Activated naive CD4-positive, alpha-beta T cell treated with anti-CD3 and anti-CD28 coated beads for 36 hours (primary cell): ENCODE data around the gene MYMX. TPM values are rescaled to one million over a fixed set of nuclear protein-coding genes. Genes with fewer than 3 reads are reported as not detected.

Source experiments
- CTCF ChIA-PET: fragments of 350-600 bp; sonication (Branson Sonifier 250); formaldehyde crosslinking; loops from one replicate; lab custom pipeline; 2021; ENCODE audit warnings: antibody characterized with exemption; lab: Charles Lee
- DNase-seq: peaks from one replicate; pipeline ENCODE4 v3.0.0-alpha.2; 2020
- H3K27ac Mint-ChIP-seq: one replicate; pipeline ENCODE4 v1.8.0; 2021; ENCODE audit warnings: mild to moderate bottlenecking, mixed read lengths
- H3K27me3 Mint-ChIP-seq: one replicate; pipeline ENCODE4 v1.8.0; 2021; ENCODE audit warnings: low read depth, mixed read lengths
- H3K36me3 Mint-ChIP-seq: one replicate; pipeline ENCODE4 v1.8.0; 2021; ENCODE audit warnings: low read depth, mixed read lengths
- H3K4me1 Mint-ChIP-seq: one replicate; pipeline ENCODE4 v1.8.0; 2021; ENCODE audit warnings: low read depth, mixed read lengths
- H3K4me3 Mint-ChIP-seq: one replicate; pipeline ENCODE4 v1.8.0; 2021; ENCODE audit warnings: mild to moderate bottlenecking, moderate library complexity, mixed read lengths
- H3K9me3 Mint-ChIP-seq: one replicate; pipeline ENCODE4 v1.8.0; 2021; ENCODE audit warnings: mixed read lengths
- intact Hi-C: fragments of 100-400 bp; cut with micrococcal nuclease; formaldehyde crosslinking; loops from one replicate; pipeline ENCODE4 v1.15.1; 2023
- total RNA-seq, 2 experiments: library from RNA; stranded (reverse); gene quantifications; one replicate each; pipeline ENCODE4 v1.2.3, GENCODE V29; 2021

MYMX gene
- total RNA-seq, 2 experiments from 2014 or later: not detected

DNA sequence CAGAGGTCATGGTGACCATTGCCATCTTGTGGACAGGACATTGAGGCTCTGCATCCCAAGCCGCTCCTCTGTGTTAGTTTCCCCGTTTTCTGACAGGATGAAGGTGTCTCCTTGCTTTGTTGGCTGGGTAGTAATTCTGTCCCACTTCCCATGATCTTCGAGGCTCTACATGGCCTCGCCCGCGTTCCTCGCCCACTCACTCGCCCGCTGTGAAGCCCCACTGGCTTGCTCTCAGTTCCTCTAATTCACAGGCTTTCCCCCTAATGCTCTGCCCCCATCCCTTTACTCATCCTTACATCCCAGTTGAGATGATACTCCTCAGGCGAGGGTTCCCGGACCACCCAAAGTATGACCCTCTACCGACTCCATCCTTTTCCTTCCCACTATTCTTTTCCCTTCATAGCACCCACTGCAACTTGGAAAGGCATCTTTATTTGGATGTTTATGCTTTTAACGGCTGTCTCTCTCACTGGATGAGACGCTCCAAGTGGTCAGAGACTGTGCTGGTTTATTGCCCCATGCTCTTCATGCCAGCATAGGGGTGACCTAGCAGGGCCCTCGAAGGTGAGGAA, 41.1 kb downstream of the MYMX start:
- intact Hi-C loops: loop anchor here (1.0 to 2.0 kb wide), 3 partner anchors 7 to 86 kb away; partner anchors contain the start of gene NFKBIE
- no peak for DNase-seq
- Mint-ChIP-seq H3K36me3 (peaks cover 19% of the 10 kb centered on the region), H3K27me3 (no peaks in the 10 kb centered on the region), H3K4me3 (peak overlapping the region; percentile 77), H3K9me3 (no peaks in the 10 kb centered on the region), H3K4me1 (peaks cover 55% of the 10 kb centered on the region), H3K27ac (peak overlapping the region; percentile 86)
- CTCF ChIA-PET: interaction anchor here (1.8 to 6.0 kb wide), 3 partner anchors 13 to 78 kb away, joined by 6 to 66 read pairs (median 8); partner anchors contain the start of genes HSP90AB1 and SLC29A1

DNA sequence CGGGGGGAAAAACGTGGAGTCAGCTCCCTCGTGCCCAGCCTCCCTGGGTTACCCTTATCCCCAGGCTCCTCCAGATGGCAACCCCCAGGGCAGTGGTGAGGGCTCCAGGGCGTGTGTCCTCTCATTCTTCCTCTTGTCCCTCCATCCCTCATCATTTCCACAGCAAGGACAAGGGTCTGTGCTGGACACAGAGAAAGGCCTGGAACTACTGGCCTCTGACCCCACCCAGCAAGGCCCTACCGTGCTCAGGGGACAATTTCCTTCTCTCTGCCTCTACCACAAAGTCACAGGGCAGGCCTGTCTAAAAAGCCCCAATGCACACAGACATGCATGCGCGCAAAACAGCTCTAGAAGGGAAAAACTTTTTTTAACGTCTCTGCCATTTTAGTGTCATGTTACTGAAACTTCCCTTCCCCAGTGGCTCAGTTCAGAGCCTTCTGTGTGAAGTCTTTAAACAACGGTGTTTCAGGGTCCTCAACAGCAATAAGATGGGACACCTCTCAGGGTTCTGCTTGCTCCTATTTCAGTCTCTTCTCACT, 41.7 kb downstream of the MYMX start:
- intact Hi-C loops: no loop called here
- H3K4me3 Mint-ChIP-seq: peak overlapping the region; percentile 77
- CTCF ChIA-PET: interaction anchor here (2.2 to 6.0 kb wide), 2 partner anchors 13 to 78 kb away, joined by 6 to 66 read pairs; partner anchors contain the start of gene HSP90AB1
- peak overlapping the region; percentile 86 for H3K27ac Mint-ChIP-seq
- H3K36me3 Mint-ChIP-seq: peaks cover 17% of the 10 kb centered on the region
- DNase-seq: no peak
- peaks cover 56% of the 10 kb centered on the region for H3K4me1 Mint-ChIP-seq
- H3K9me3 Mint-ChIP-seq: no peaks in the 10 kb centered on the region
- no peaks in the 10 kb centered on the region for H3K27me3 Mint-ChIP-seq

DNA sequence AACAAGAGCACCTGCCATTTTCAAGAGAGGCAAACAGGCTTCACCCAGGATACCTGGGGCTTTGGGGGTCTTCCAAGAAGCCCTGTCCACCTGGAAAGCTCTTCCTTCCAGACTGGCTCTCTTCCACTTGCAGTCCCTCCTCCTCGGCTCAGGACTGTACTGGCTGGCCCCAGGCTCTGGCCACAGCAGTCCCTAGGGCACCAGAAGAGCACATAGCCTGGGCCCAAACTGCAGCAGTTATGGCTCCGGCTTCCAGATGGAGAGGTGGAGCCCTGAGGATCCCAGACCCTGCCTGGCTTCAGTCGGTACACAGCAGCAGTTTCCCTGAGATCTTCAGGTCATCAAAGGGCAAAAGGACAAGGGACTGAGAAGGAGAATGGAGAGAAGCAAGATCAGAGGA, 42.2 kb downstream of the MYMX start:
- CTCF ChIA-PET: interaction anchor here (2.0 kb wide), 1 partner anchor 9 kb away, joined by 5 read pairs; no protein-coding TSS in a partner anchor
- intact Hi-C loops: no loop called here
- peaks cover 15% of the 10 kb centered on the region for H3K36me3 Mint-ChIP-seq
- H3K27me3 Mint-ChIP-seq: no peaks in the 10 kb centered on the region
- H3K27ac Mint-ChIP-seq: peak overlapping the region; percentile 14
- no peak overlapping the region for H3K4me3 Mint-ChIP-seq
- no peak for DNase-seq
- H3K9me3 Mint-ChIP-seq: no peaks in the 10 kb centered on the region
- H3K4me1 Mint-ChIP-seq: peaks cover 55% of the 10 kb centered on the region

DNA sequence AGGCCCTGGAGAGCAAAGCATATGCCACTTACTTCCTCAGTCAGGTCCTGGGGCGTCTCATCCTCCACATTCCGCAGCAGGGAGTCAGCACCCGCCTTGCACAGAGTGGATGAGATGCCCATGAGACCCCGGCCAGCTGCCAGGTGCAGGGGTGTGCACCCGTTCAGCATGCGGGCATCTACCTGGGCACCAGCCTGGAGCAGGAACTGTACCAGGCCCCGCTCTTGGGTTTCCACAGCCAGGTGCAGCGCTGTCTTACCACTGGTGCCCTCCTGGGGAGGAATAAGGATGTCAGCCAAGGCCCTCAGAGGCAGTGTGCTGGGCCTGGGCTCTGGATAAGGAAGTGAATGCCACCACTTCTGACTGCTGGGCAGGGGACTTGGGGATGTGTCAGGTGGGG, 43.3 kb downstream of the MYMX start:
- Mint-ChIP-seq H3K4me1 (peaks cover 52% of the 10 kb centered on the region), H3K9me3 (no peaks in the 10 kb centered on the region), H3K36me3 (peaks cover 14% of the 10 kb centered on the region), H3K27me3 (no peaks in the 10 kb centered on the region), H3K4me3 (no peak overlapping the region), H3K27ac (no peak overlapping the region)
- intact Hi-C loops: no loop called here
- CTCF ChIA-PET: interaction anchor here (2.0 kb wide), 1 partner anchor 8 kb away, joined by 5 read pairs; no protein-coding TSS in a partner anchor
- no peak for DNase-seq

DNA sequence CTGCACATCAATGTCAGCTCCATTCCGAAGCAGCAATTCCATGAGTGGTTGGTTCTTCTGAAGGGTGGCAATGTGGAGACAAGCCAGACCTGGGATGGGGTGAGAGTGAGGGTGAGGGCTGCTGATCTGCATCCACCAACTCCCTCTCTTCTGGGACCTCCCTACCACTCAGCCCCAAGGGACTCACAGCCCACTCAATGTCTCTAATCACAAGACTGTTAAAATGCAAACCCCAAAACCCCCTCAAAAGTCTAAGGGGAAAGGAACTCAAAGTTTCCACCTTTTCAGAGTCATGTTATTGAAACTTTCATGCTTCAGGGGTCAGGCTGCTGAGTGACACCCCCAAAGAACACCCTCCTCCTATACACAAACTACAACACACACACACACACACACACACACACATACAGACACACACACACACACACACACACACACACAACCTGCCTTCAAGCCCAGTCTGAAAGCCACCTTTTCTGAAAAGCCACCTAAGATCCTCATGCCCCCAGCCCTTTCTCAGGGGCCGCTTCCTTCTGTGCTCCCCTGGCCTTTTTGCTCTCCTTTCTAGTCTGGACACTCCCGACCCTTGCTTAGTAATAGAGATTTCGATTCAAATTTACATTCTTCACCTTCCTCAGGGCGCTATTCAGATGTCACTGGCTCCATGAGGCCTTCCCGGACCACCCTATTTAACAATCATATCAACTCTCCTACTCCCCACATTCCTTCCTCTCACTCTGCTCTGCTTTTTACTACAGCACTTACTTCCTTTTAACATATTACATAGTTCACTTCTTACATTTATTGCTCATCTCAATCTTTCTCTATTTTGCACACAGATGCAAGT, 43.9 kb downstream of the MYMX start:
- H3K36me3 Mint-ChIP-seq: peaks cover 14% of the 10 kb centered on the region
- H3K4me1 Mint-ChIP-seq: peaks cover 45% of the 10 kb centered on the region
- H3K9me3 Mint-ChIP-seq: no peaks in the 10 kb centered on the region
- H3K4me3 Mint-ChIP-seq: no peak overlapping the region
- peak overlapping the region; percentile 3 for H3K27ac Mint-ChIP-seq
- DNase-seq: no peak
- H3K27me3 Mint-ChIP-seq: no peaks in the 10 kb centered on the region
- CTCF ChIA-PET: interaction anchor here (2.0 kb wide), 1 partner anchor 8 kb away, joined by 5 read pairs; no protein-coding TSS in a partner anchor
- intact Hi-C loops: no loop called here

DNA sequence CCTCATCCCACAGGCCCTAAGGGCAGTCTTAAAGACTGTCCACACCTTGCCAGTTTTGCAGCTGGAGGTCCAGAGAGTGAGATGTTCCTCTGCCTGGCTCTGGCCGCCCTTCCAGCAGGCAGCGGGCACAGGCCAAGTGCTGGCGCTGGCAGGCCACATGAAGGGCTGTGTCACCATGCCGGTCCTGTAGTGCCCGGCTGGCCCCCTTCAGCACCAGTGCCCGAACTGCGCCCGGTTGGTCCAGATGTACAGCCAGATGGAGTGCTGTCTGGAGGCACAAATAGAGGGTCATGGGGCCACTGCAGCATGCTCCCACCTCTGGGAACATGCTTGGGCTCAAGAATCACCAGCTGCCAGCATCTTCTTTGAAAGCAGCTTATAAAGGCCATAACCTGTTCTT, 44.9 kb downstream of the MYMX start:
- intact Hi-C loops: no loop called here
- DNase-seq: no peak
- no peak overlapping the region for H3K27ac Mint-ChIP-seq
- H3K4me1 Mint-ChIP-seq: peaks cover 44% of the 10 kb centered on the region
- no peaks in the 10 kb centered on the region for H3K9me3 Mint-ChIP-seq
- no peak overlapping the region for H3K4me3 Mint-ChIP-seq
- H3K27me3 Mint-ChIP-seq: no peaks in the 10 kb centered on the region
- peaks cover 14% of the 10 kb centered on the region for H3K36me3 Mint-ChIP-seq
- CTCF ChIA-PET: interaction anchor here (1.9 kb wide), 2 partner anchors 14 to 89 kb away, joined by 8 to 9 read pairs; partner anchors contain the start of gene HSP90AB1

DNA sequence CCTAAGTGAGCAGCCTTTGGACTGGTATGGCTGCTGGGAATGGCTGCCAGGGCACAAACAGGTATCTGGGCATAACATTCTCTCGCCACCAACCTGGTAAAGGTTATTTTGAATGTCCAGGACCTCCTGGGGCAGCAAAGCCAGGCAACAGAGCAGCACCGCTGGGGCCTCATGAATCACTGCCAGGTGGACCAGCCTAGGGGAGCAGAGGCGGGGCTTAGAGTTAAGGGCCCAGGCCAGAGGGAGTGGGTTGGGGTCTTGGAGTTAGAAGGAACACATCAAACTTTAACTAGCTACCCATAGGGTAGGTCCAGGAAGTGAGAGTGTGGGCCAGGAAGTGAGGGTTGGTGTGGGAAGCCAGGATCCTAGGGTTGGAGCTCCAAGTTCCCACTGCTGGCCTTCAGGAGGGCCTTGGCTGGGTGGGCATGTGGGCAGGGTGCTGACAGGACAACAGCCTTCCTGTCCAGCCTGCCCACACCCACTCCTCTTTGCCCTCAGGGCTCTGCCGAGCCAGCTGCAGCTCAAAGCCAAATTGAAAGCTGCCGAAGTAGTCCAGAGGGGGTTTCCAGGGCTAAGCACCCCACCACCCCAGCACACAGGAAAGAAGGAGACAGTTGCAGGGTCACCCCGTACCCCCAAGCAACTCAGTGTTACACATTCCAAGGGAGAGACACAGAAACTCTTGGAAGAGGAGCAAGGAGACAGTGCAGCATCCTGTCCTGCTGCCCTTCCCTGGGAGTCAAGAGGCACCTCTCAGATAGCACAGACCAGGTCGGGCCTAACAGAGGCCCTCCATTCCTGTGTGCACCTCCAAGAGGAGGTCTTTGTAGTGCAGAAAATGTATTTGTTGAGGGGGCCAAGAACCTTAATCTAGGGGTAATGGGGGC, 46.0 kb downstream of the MYMX start:
- Mint-ChIP-seq H3K27ac (peak overlapping the region; percentile 95), H3K9me3 (no peaks in the 10 kb centered on the region)
- intact Hi-C loops: no loop called here

DNA sequence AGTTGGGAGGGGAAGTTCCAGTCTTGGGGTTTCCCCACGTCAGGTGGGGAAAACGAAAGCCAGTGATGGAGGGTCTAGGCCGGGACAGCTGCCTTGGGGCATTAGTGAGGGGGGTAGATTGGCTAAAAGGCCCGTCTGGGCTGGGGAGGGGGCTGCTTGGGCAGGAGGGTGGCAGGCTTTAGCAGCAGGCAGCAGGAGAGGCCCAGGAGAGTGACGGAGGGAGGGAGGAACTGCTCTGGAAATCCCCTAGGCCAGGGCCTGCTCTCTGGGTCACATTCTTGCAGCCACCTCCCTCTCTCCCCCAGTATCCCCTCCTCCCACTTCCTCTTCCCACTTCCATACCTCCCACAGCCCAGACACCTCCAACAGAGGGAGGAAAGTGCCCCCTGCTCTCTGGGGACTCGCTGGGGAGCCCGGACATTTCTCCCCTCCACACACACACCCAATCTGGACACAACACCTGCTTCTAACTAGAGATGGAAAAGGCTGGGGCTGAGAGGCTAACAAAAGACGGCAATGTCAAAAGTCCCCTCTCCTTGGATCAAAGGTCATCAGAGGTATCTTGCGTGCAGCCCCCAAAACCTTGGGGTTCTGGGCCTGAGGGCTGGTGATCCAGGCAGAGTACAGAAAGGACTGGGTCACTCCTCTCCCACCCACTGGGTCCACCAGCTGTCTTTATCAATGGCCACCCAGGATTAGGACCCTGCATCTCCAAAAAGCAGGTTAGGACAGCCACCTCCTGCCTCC, 46.8 kb downstream of the MYMX start:
- intact Hi-C loops: no loop called here
- Mint-ChIP-seq H3K36me3 (peaks cover 14% of the 10 kb centered on the region), H3K27ac (peak overlapping the region; percentile 95), H3K27me3 (peaks cover 1% of the 10 kb centered on the region), H3K9me3 (no peaks in the 10 kb centered on the region), H3K4me1 (peaks cover 40% of the 10 kb centered on the region), H3K4me3 (peak overlapping the region; percentile 96)
- CTCF ChIA-PET: interaction anchor here (0.7 to 1.9 kb wide), 7 partner anchors 8 to 165 kb away, joined by 3 to 9 read pairs (median 4); partner anchors contain the start of gene HSP90AB1
- DNase-seq: peak; percentile 66

More for the DNA sequence above, 46.0 kb downstream of the MYMX start:
- CTCF ChIA-PET: interaction anchor here (1.4 to 1.9 kb wide), 3 partner anchors 16 to 90 kb away, joined by 4 to 9 read pairs (median 8); partner anchors contain the start of gene HSP90AB1
- DNase-seq: peak; percentile 16
- Mint-ChIP-seq H3K36me3 (peaks cover 14% of the 10 kb centered on the region), H3K27me3 (no peaks in the 10 kb centered on the region), H3K4me1 (peaks cover 47% of the 10 kb centered on the region), H3K4me3 (peak overlapping the region; percentile 96)

DNA sequence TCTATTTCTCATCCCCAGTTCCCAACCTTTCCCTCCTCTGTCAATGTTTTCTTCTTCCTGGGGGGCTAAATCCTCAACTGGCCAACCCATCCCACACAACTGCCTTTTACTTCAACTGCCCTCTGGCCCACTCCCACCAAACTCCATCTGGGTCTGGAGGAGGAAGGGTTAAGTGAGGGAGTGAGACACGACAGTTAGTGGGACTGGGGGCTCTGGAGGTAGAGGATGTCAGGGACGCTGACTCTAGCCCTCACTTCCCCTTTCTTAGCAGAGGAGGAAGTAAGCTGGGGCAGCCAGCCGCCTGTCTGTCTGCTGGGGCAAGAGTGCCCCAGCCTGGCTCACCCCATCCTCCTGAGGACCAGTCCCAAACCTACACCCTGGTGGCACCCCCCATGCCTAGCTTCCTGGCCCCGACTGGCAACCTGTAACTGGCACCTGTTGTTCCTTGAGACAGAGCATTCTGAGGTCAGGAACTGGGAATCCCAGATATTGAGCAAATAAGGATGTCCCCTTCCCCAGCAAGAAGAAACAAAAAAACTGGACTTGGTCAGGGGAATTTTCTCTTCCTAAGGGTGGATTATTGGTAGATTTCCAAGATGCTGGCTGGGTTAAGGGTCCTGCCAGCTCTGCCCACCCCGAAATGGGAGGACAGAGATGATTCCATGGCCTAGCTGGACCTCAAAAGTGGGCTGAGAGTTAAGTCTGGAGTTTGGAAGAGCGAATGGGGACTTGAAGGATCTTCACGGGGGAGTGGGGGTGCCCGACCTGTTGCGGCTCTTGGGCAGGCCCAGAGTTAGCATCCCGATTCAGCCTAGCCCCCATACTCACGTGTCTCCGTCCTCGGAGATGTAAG, 47.7 kb downstream of the MYMX start:
- intact Hi-C loops: loop anchor here (1.0 kb wide), 9 partner anchors 7 to 491 kb away; partner anchors contain the start of genes AARS2, CDC5L and SLC35B2
- Mint-ChIP-seq H3K27ac (peak overlapping the region; percentile 95), H3K4me1 (peaks cover 48% of the 10 kb centered on the region), H3K27me3 (peaks cover 9% of the 10 kb centered on the region), H3K36me3 (peaks cover 12% of the 10 kb centered on the region), H3K4me3 (peak overlapping the region; percentile 96), H3K9me3 (no peaks in the 10 kb centered on the region)
- CTCF ChIA-PET: interaction anchor here (0.7 to 1.4 kb wide), 5 partner anchors 9 to 166 kb away, joined by 3 to 4 read pairs (median 3); partner anchors contain the start of gene HSP90AB1
- DNase-seq: peak; percentile 58
